CD14-positive monocyte (primary cell): Measurements from ENCODE around the gene TMEM53. TPM values are rescaled to one million over a fixed set of nuclear protein-coding genes. Genes with fewer than 3 reads are reported as not detected.

Source experiments
- DNase-seq, 3 donors: peaks; one replicate each; pipeline ENCODE4 v3.0.0-alpha.2; 2011 to 2022
- H2AFZ ChIP-seq: 2 replicates; pipeline ENCODE4 v1.6.0; 2012; ENCODE audit warnings: mild to moderate bottlenecking, low read depth, low read length, inconsistent platforms; ENCODE audit not compliant: insufficient read depth, poor library complexity, severe bottlenecking
- H3K27ac ChIP-seq, 2 donors: 1 replicate in 1 of 2; 2 replicates in 1 of 2; pipeline ENCODE4 v1.5.1; 2012 to 2013; ENCODE audit warnings: low read length in 2 of 2, control low read depth in 1 of 2, inconsistent platforms in 1 of 2, low read depth in 1 of 2, mild to moderate bottlenecking in 1 of 2
- H3K27me3 ChIP-seq, 2 donors: one replicate each; pipeline versions ENCODE4 v1.6.0 to v1.6.1; 2011 to 2013; ENCODE audit warnings: low read length in 2 of 2; ENCODE audit not compliant: control insufficient read depth in 2 of 2, insufficient read depth in 2 of 2
- H3K36me3 ChIP-seq, 2 donors: replicated peaks in 1 of 2; 1 replicate in 1 of 2; 2 replicates in 1 of 2; pipeline versions ENCODE4 v1.5.1 to v1.6.1; 2012 to 2013; ENCODE audit warnings: low read length in 2 of 2, control low read depth in 1 of 2, inconsistent platforms in 1 of 2, mild to moderate bottlenecking in 1 of 2; ENCODE audit not compliant: insufficient read depth in 2 of 2, control insufficient read depth in 1 of 2
- H3K4me1 ChIP-seq, 2 donors: 1 replicate in 1 of 2; 2 replicates in 1 of 2; pipeline versions ENCODE4 v1.5.1 to v1.6.1; 2012 to 2013; ENCODE audit warnings: low read length in 2 of 2, control low read depth in 1 of 2, inconsistent platforms in 1 of 2, mild to moderate bottlenecking in 1 of 2, moderate library complexity in 1 of 2; ENCODE audit not compliant: insufficient read depth in 2 of 2, control insufficient read depth in 1 of 2
- H3K4me2 ChIP-seq: replicated peaks from 2 replicates; pipeline ENCODE3; 2012; ENCODE audit warnings: low read length, moderate library complexity, mild to moderate bottlenecking; ENCODE audit not compliant: poor library complexity, severe bottlenecking; ENCODE audit errors: extremely low read depth
- H3K4me3 ChIP-seq, 3 experiments: fragments of 200-600 bp in 1 of 3; sonication (generic) in 1 of 3; replicated peaks in 1 of 3; 1 replicate in 2 of 3; 2 replicates in 1 of 3; pipeline ENCODE4 v1.5.1; 2011 to 2013; ENCODE audit warnings: low read length in 3 of 3, mild to moderate bottlenecking in 3 of 3, control low read depth in 2 of 3, low read depth in 2 of 3, inconsistent platforms in 1 of 3, moderate library complexity in 1 of 3
- H3K79me2 ChIP-seq: 2 replicates; pipeline ENCODE4 v1.6.0; 2012; ENCODE audit warnings: mild to moderate bottlenecking, control low read depth, inconsistent platforms, low read length, moderate library complexity; ENCODE audit not compliant: insufficient read depth
- H3K9ac ChIP-seq: 2 replicates; pipeline ENCODE4 v1.6.0; 2017; ENCODE audit warnings: low read length, mild to moderate bottlenecking; ENCODE audit not compliant: insufficient read depth, poor library complexity, severe bottlenecking
- H3K9me3 ChIP-seq, 2 donors: replicated peaks in 1 of 2; 1 replicate in 1 of 2; 2 replicates in 1 of 2; pipeline versions ENCODE4 v1.5.1 to v1.6.1; 2012 to 2013; ENCODE audit warnings: low read length in 2 of 2, control low read depth in 1 of 2; ENCODE audit not compliant: control insufficient read depth in 1 of 2, insufficient read depth in 1 of 2
- H4K20me1 ChIP-seq: 2 replicates; pipeline ENCODE4 v1.6.0; 2012; ENCODE audit warnings: mild to moderate bottlenecking, low read length, control low read depth, moderate library complexity; ENCODE audit not compliant: insufficient read depth
- H3K27ac Mint-ChIP-seq, 7 donors: one replicate each; pipeline ENCODE4 v1.8.0; 2020; ENCODE audit warnings: mild to moderate bottlenecking in 7 of 7, mixed read lengths in 7 of 7, moderate library complexity in 6 of 7, inconsistent platforms in 2 of 7
- H3K27me3 Mint-ChIP-seq, 3 donors: one replicate each; pipeline ENCODE4 v1.8.0; 2021 to 2022; ENCODE audit warnings: low read depth in 3 of 3, mild to moderate bottlenecking in 3 of 3, mixed read lengths in 3 of 3, moderate library complexity in 3 of 3, inconsistent platforms in 1 of 3
- H3K36me3 Mint-ChIP-seq, 2 donors: one replicate each; pipeline ENCODE4 v1.8.0; 2020; ENCODE audit warnings: mixed read lengths in 2 of 2, inconsistent platforms in 1 of 2, mild to moderate bottlenecking in 1 of 2
- H3K4me1 Mint-ChIP-seq: one replicate; pipeline ENCODE4 v1.8.0; 2020; ENCODE audit warnings: mild to moderate bottlenecking, mixed read lengths
- H3K4me3 Mint-ChIP-seq, 2 donors: one replicate each; pipeline ENCODE4 v1.8.0; 2020; ENCODE audit warnings: mild to moderate bottlenecking in 2 of 2, mixed read lengths in 2 of 2, moderate library complexity in 1 of 2
- H3K9me3 Mint-ChIP-seq, 7 donors: one replicate each; pipeline ENCODE4 v1.8.0; 2020 to 2022; ENCODE audit warnings: mixed read lengths in 7 of 7, mild to moderate bottlenecking in 6 of 7, moderate library complexity in 6 of 7, inconsistent platforms in 2 of 7
- WGBS: methylation state at CpG from one replicate; pipeline ENCODE4 v1.1.5; 2013; ENCODE audit warnings: missing lambda C conversion rate; ENCODE audit not compliant: insufficient coverage; 5-methylcytosine and 5-hydroxymethylcytosine counted together
- intact Hi-C, 2 donors: fragments of 100-400 bp; cut with micrococcal nuclease; formaldehyde crosslinking; loops; one replicate each; pipeline versions ENCODE4 v1.15.0 to v1.15.1; 2023
- polyA plus RNA-seq, 3 donors: library from polyadenylated mRNA; depleted of rRNA in 1 of 3; unstranded in 2 of 3; stranded (reverse) in 1 of 3; fragments of 300-500 nt in 2 of 3; fragments of >200 nt in 1 of 3; fragmentation: Illumina TruSeq in 2 of 3; gene quantifications; 1 replicate in 2 of 3; 2 replicates in 1 of 3; pipeline ENCODE4 v1.2.3, GENCODE V29; 2012 to 2021
- TF ChIP-seq, protein P1 (sequence below): fragments of 200-600 bp; IDR thresholded peaks from one replicate; pipeline ENCODE4 v1.8.0; 2022; ENCODE audit warnings: antibody characterized with exemption, mild to moderate bottlenecking

The TMEM53 gene
- polyA plus RNA-seq, 3 donors = 4.8 to 8.8 (median 8.6) TPM

DNA sequence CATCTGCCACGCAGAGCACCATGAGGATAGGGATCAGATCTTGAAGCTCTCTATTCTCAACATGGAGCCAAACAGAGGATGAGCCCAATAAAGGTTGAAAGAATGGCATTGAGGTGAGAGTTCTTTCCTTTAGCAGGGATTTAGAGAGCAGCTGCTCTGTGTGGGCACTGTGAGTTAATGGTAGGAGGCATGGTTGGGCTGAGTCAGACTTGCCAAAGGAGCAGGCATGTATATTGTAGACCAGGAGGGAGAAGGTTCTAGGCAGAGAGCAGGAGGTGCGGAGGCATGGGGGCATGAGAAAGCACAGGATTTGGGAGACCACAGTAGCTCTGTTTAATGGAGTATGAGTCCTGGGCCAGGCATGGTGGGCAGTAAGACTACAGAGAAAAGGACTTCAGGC lies 32.0 kb downstream of the TMEM53 start:
- Histone ChIP-seq H4K20me1 (peaks cover 97% of the 10 kb centered on the region), H3K27ac (no peak overlapping the region), H3K4me3 (no peak overlapping the region), H3K9ac (no peak overlapping the region), H3K4me1 (no peaks in the 10 kb centered on the region), H2AFZ (no peak overlapping the region), H3K9me3 (no peaks in the 10 kb centered on the region), H3K36me3 (peaks cover 96 to 100% of the 10 kb centered on the region in 2 donors), H3K79me2 (peaks cover 35% of the 10 kb centered on the region), H3K27me3 (no peaks in the 10 kb centered on the region), H3K4me2 (no peak overlapping the region)
- TF ChIP-seq, protein P1, sequence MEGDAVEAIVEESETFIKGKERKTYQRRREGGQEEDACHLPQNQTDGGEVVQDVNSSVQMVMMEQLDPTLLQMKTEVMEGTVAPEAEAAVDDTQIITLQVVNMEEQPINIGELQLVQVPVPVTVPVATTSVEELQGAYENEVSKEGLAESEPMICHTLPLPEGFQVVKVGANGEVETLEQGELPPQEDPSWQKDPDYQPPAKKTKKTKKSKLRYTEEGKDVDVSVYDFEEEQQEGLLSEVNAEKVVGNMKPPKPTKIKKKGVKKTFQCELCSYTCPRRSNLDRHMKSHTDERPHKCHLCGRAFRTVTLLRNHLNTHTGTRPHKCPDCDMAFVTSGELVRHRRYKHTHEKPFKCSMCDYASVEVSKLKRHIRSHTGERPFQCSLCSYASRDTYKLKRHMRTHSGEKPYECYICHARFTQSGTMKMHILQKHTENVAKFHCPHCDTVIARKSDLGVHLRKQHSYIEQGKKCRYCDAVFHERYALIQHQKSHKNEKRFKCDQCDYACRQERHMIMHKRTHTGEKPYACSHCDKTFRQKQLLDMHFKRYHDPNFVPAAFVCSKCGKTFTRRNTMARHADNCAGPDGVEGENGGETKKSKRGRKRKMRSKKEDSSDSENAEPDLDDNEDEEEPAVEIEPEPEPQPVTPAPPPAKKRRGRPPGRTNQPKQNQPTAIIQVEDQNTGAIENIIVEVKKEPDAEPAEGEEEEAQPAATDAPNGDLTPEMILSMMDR = no peak
- no peak for DNase-seq
- Mint-ChIP-seq H3K36me3 (peaks cover 91 to 100% of the 10 kb centered on the region in 2 donors), H3K4me1 (peaks cover 1% of the 10 kb centered on the region), H3K4me3 (no peak overlapping the region), H3K9me3 (no peaks in the 10 kb centered on the region), H3K27ac (no peak overlapping the region), H3K27me3 (no peaks in the 10 kb centered on the region)
- intact Hi-C loops = no loop called here
- WGBS = 80% methylated on average over 1 of the region's 2 CpGs

- Histone ChIP-seq H3K4me3 (no peak overlapping the region), H3K9me3 (no peaks in the 10 kb centered on the region), H3K79me2 (peaks cover 41% of the 10 kb centered on the region), H3K36me3 (peaks cover 96 to 100% of the 10 kb centered on the region in 2 donors), H3K9ac (no peak overlapping the region), H3K4me2 (no peak overlapping the region), H4K20me1 (peaks cover 98% of the 10 kb centered on the region), H3K27me3 (no peaks in the 10 kb centered on the region), H3K27ac (no peak overlapping the region), H2AFZ (no peak overlapping the region), H3K4me1 (no peaks in the 10 kb centered on the region)
- 95% methylated on average over 7 of the region's 12 CpGs for WGBS
- peaks cover 91 to 100% of the 10 kb centered on the region in 2 donors for H3K36me3 Mint-ChIP-seq
- intact Hi-C loops = no loop called here
- TF ChIP-seq, protein P1 = no peak
- no peaks in the 10 kb centered on the region for H3K9me3 Mint-ChIP-seq
- H3K27me3 Mint-ChIP-seq = no peaks in the 10 kb centered on the region
- H3K27ac Mint-ChIP-seq = peak overlapping the region in 3 of 7 donors; percentile 2 to 30 (median 6)
- H3K4me3 Mint-ChIP-seq = no peak overlapping the region
- peaks cover 3% of the 10 kb centered on the region for H3K4me1 Mint-ChIP-seq
- DNase-seq = no peak
Measured at GRCh38 chr1:44641126-44642102, 32.9 kb downstream of the TMEM53 start.
